HG03469 (cell line): Measurements from ENCODE around the gene FCF1.
A peak's percentile ranks its signal among the peaks of the same experiment; 100 is the strongest.

Experiments
- ATAC-seq: cut with Tn5 transposase; IDR thresholded peaks from one replicate; pipeline ENCODE4 v1.9.1; 2021; ENCODE audit warnings: mild to moderate bottlenecking, moderate library complexity, moderate number of reproducible peaks; ENCODE audit not compliant: unreplicated experiment

Gene FCF1

GRCh38 chr14:74712499-74713394 is at the start of gene FCF1, which contains the start of gene AREL1:
TSS of gene FCF1 (plus strand) at chr14:74713144. CDS start at chr14:74713198, 54 bp downstream.
TSS of gene AREL1 (minus strand) at chr14:74713080. CDS start at chr14:74685615, 27,465 bp downstream.
- peak; percentile 66 for ATAC-seq

- no peak for ATAC-seq
Measured at GRCh38 chr14:74663884-74664283, 49.1 kb upstream of the FCF1 start.

GRCh38 chr14:74664717-74665116 is 48.2 kb upstream of the FCF1 start:
- no peak for ATAC-seq

- ATAC-seq = no peak
Measured at GRCh38 chr14:74667758-74668157, 45.2 kb upstream of the FCF1 start.

- no peak for ATAC-seq
Measured at GRCh38 chr14:74669256-74669655, 43.7 kb upstream of the FCF1 start.

- no peak for ATAC-seq
Measured at GRCh38 chr14:74669846-74670245, 43.1 kb upstream of the FCF1 start.

- ATAC-seq = no peak
Measured at GRCh38 chr14:74670726-74671411, 42.1 kb upstream of the FCF1 start.

- no peak for ATAC-seq
Measured at GRCh38 chr14:74671789-74672188, 41.2 kb upstream of the FCF1 start.

GRCh38 chr14:74673768-74674167 is 39.2 kb upstream of the FCF1 start:
- ATAC-seq = no peak

GRCh38 chr14:74675219-74675618 is 37.7 kb upstream of the FCF1 start:
- ATAC-seq = no peak

GRCh38 chr14:74682169-74682952 is 30.6 kb upstream of the FCF1 start:
- ATAC-seq = no peak

- ATAC-seq = no peak
Measured at GRCh38 chr14:74683406-74683805, 29.5 kb upstream of the FCF1 start.

GRCh38 chr14:74684434-74684833 is 28.5 kb upstream of the FCF1 start:
- no peak for ATAC-seq

GRCh38 chr14:74685056-74685455 is 27.9 kb upstream of the FCF1 start:
- no peak for ATAC-seq

- no peak for ATAC-seq
Measured at GRCh38 chr14:74685921-74686678, 26.8 kb upstream of the FCF1 start.

GRCh38 chr14:74691456-74691855 is 21.5 kb upstream of the FCF1 start:
- no peak for ATAC-seq

GRCh38 chr14:74693191-74693590 is 19.8 kb upstream of the FCF1 start:
- no peak for ATAC-seq

- no peak for ATAC-seq
Measured at GRCh38 chr14:74695406-74695805, 17.5 kb upstream of the FCF1 start.

GRCh38 chr14:74697011-74697410 is 15.9 kb upstream of the FCF1 start:
- ATAC-seq = no peak

GRCh38 chr14:74697543-74697942 is 15.4 kb upstream of the FCF1 start:
- no peak for ATAC-seq
